HG02885 (cell line): ENCODE measurements around the gene NELL1.

Experiments used
- ATAC-seq: cut with Tn5 transposase; IDR thresholded peaks from one replicate; pipeline ENCODE4 v1.9.1; 2021; ENCODE audit warnings: mild to moderate bottlenecking; ENCODE audit not compliant: unreplicated experiment, poor library complexity

NELL1 gene

GRCh38 chr11:20668844-20669819 is at the start of gene NELL1:
Gene NELL1, plus strand, starts transcription at chr11:20669586.
- ATAC-seq: no peak

- no peak for ATAC-seq
Observed at GRCh38 chr11:20620988-20621387, 48.4 kb upstream of the NELL1 start.

DNA sequence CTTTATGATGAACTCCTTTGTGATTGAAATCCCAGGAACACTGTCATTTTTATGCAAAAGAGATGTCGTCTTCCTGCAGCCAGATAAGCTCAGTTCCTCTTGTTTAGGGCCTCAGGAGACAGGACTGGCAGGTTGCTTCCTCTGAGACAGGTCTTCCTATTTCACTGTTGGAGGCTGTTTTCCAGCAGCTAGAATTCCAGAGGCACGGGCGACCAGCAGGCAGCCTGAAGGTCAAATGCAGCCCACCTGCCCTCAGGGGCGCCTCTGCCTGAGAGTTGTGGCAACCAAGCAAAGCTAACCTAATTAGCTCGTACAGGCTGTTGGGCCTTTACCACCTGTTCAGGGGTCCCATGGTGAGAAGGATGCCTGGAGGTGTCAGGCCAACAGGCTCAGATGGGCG is 47.7 kb upstream of the NELL1 start:
- no peak for ATAC-seq

GRCh38 chr11:20623252-20623651 is 46.1 kb upstream of the NELL1 start:
- no peak for ATAC-seq

- no peak for ATAC-seq
Observed at GRCh38 chr11:20626279-20626678, 43.1 kb upstream of the NELL1 start.

- ATAC-seq: no peak
Observed at GRCh38 chr11:20627026-20627425, 42.4 kb upstream of the NELL1 start.

GRCh38 chr11:20627701-20628100 is 41.7 kb upstream of the NELL1 start:
- ATAC-seq: no peak

DNA sequence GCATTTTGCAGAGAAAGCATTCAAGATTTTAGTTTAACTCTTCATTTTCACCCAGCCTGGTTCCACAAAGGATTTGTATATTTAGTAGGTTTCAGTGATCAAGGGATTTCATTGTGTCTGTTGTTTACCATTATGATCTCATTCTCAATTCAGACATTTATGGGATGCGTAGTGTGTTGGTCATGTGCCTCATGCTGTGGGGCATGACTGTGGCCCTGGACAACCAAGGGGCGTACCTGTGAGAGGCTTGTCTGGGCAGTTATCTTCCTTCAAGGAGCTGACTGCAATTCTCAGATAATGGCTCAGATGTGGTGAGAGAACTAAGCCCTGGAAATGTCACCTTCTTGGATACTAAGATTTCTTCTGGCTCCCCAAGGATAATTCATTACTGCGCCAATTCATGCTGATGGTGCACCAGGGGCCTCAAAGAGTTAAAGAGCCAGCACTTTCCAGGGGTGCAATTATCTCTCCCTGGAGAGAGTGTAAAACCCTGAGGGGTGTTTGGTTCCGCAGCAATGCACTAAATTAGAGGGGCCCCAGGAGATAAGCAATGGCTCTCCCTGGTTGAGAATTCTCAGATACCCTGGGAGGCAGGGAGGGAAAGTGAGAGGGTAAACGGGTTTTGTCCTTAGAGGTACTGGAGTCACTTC is 37.7 kb upstream of the NELL1 start:
- ATAC-seq: no peak

DNA sequence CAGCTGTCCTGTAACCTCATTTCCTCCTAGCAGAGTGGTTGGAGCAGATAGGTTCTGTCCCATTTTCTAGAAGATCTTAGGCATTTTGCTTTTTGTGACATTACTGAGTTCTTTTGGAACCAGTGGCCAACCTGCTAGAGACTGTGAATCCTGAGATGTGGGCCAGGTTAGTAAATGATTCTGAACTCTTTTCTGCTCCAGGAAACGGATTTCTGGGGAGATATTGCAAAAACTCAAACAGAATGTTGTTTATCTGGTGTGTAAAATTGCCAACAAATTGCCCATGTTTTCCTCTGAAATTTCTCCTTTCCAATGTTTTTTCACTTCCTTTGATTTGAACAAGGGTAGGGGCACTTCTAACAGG is 37.2 kb upstream of the NELL1 start:
- no peak for ATAC-seq

DNA sequence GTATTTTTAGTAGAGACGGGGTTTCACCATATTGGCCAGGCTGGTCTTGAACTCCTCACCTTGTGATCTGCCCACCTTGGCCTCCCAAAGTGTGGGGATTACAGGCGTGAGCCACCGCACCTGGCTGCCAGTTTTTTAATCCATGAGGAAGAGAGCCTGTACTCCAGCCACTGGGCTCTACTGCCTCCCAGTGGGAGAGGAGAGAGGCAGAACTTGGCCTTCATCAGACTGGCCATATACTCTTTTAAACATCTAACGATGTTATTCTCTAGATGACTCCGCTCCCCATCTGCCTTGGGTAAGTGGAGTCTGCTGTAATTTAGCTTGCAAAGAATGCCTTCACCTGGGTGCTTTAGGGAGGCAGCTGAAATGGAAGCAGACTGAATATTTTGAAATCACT is 35.3 kb upstream of the NELL1 start:
- ATAC-seq: no peak

- no peak for ATAC-seq
Observed at GRCh38 chr11:20634781-20635180, 34.6 kb upstream of the NELL1 start.

DNA sequence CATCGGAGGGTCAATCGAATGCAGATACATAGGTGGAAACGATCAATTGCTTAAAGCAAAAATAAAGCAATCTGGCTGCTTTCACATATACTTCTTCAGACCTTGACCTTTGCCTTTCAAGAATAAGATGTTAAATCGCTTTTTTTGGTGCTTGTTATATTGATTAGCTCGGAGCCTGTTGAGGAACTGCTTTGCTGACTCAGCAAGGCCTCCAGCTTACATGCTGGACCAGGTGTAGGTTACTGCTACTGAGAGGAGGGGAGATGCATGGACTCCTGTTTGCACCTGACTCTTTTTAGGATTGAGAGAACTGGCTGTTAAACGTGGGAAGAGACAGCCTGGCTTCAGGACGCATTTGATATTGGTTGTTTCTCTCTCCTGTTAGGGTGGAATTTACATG is 31.3 kb upstream of the NELL1 start:
- ATAC-seq: no peak

DNA sequence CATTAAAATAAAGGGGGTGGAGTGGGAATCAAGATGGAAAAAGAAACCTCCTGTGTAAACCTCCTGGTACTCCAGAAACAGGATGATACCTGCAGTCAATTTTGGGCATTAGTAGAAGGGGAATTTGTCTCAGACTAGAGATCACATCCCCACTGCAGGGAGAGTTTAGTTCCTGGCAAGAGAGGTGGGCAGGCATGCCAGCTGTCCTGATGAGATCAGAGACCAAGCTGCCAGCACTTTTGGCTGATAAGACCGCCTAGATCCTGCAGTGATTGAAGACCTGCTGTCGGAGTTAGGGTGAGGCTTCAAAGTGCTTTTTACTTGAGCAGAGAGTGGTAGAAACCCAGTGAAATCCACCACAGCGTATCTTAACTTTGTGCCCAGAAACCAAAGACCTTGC is 29.7 kb upstream of the NELL1 start:
- no peak for ATAC-seq

DNA sequence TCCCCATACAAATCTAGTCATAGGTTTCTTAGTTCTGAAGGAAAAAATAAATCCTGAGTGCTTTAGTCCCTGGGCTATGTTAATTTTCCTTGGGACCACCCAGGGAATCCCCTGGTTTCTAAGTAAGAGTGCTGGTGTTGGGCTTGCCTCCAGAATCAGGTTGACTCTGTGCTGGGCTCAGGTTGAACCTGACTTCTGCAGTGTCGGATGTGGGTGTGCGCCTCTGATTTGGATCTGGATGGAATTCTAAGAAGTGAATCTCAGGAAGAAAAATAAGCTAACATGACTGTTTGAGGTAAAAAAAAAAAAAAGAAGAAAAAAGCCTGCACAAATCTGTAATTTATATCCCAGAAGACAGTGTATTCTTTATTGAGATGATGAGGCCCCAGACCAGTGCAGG is 29.0 kb upstream of the NELL1 start:
- ATAC-seq: no peak

DNA sequence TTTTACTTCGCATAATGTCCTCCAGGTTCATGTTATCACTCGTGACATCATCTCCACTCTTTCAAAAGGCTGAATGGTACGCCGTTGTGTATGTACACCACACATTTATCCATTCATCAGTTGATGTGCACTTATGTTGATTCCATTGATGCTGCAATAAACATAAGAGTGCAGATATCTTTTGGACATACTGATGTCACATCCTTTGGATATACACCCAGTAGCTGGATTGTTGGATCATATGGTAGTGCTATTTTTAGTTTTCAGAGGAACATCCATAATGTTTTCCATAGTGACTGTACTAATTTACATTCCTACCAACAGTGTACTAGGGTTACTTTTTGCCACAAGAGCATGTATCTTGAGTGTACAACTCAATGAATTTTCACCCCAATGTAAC is 25.0 kb upstream of the NELL1 start:
- no peak for ATAC-seq

- peak; percentile 81 for ATAC-seq
Observed at GRCh38 chr11:20647976-20648565, 21.3 kb upstream of the NELL1 start.

DNA sequence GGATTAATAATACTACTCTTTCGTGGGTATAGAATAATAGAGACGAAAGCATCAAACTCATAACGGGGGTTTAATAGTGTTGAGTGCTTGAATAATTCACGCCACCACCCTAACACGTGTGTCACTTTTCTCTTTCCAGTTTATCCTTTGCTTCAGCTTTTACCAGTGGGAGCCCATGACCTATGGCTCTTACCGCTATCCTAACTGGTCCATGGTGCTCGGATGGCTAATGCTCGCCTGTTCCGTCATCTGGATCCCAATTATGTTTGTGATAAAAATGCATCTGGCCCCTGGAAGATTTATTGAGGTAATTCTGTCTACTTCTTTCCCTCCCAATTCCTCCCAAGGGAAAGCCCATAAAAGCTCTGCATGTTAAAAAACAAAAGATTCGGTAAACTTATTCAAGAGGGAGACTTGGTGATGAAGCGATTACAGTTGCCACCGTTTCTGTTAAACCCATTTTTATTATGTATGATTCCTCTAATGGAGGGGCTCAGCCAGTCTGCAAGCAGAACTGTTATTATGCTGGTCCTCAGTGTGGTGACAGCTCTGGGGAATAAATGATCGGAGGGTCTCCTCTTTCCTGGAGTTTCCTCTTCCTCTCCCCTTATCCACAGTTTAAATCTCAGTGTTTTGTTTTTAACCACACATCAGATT is 17.1 kb upstream of the NELL1 start:
- ATAC-seq: no peak

DNA sequence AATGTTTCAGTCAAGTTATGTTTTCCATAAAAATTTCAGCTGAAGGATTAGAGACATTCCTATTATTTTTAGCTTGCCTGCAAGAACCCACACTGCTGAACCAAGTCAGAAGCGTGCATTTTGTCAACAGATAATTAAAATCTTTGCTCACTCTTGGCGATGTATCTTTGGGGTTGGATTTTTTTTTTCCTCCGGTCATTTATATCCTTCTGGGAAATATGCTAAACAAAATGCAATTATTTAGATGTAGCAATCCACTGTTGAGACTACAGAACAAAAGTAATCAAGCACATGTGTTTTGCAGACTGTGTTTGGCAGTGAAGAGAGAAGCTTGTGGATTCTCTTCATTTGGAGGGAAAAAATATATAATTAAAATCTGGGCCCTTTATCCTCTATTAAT is 15.3 kb upstream of the NELL1 start:
- no peak for ATAC-seq

- no peak for ATAC-seq
Observed at GRCh38 chr11:20656901-20657300, 12.5 kb upstream of the NELL1 start.

DNA sequence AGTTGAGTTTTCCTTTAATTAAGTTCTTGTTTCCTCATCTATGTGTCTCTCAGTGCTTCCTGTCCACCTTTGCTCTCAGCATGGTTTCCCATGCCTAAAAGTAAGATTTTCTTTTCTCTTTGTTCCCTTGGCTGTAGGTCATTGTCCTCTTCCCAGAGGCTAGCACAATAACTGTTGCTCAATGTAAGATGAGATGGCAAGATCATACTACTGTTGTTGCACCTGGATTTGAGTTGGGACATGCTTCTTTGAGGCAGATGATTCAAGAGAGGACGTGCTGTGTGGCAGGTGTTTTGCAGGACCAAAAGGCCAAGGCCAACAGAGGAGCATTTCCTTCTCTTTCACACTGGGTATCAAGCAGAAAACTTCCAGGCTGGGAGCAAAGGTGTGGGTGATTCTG is 11.3 kb upstream of the NELL1 start:
- ATAC-seq: no peak

DNA sequence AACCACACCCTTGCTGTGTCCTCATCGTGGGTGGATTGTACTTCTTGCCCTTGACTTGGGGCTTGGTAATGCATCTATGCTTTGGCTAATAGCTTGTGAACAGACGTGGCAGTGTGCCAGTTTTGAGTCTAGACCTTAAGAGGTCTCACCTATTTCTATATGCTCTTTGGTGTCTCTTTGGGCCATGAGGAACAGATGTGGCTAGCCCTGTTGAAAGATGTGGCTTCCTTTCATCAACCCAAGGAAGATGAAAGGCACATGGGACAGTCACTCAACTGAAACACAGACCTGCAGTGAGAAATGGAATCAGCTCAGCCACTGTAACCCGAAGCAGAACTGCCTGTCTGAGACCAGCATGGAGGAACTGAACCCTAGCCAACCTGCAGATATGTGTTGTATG is 7.9 kb upstream of the NELL1 start:
- ATAC-seq: no peak
